ENCODE measurements around the gene RASAL2.

RASAL2 gene

GRCh38 chr1:178470411-178470960 is 376.6 kb downstream of the RASAL2 start:
- DNase-seq = no peak

- no peak for DNase-seq
Measured at GRCh38 chr1:178472531-178472930, 378.6 kb downstream of the RASAL2 start.

GRCh38 chr1:178477373-178477772 is 383.5 kb downstream of the RASAL2 start:
- no peak for DNase-seq

- no peak for DNase-seq
Measured at GRCh38 chr1:178477841-178478240, 383.9 kb downstream of the RASAL2 start.

- no peak for DNase-seq
Measured at GRCh38 chr1:178483251-178483957, 389.5 kb downstream of the RASAL2 start.

- no peak for DNase-seq
Measured at GRCh38 chr1:178484698-178485225, 390.9 kb downstream of the RASAL2 start.

- DNase-seq = no peak
Measured at GRCh38 chr1:178485541-178485981, 391.7 kb downstream of the RASAL2 start.

GRCh38 chr1:178486100-178487069 is 392.5 kb downstream of the RASAL2 start:
- no peak for DNase-seq

GRCh38 chr1:178487070-178487615 is 393.2 kb downstream of the RASAL2 start:
- no peak for DNase-seq

GRCh38 chr1:178488393-178488792 is 394.5 kb downstream of the RASAL2 start:
- DNase-seq = no peak

- no peak for DNase-seq
Measured at GRCh38 chr1:178489399-178489798, 395.5 kb downstream of the RASAL2 start.

GRCh38 chr1:178490136-178490535 is 396.2 kb downstream of the RASAL2 start:
- DNase-seq = no peak

GRCh38 chr1:178490967-178491366 is 397.1 kb downstream of the RASAL2 start:
- DNase-seq = no peak

- DNase-seq = no peak
Measured at GRCh38 chr1:178491721-178492120, 397.8 kb downstream of the RASAL2 start.

GRCh38 chr1:178492341-178492740 is 398.4 kb downstream of the RASAL2 start:
- DNase-seq = no peak

GRCh38 chr1:178493301-178493741 is 399.4 kb downstream of the RASAL2 start:
- DNase-seq = no peak

GRCh38 chr1:178494569-178494971 is 400.7 kb downstream of the RASAL2 start:
- no peak for DNase-seq

- no peak for DNase-seq
Measured at GRCh38 chr1:178495158-178495557, 401.3 kb downstream of the RASAL2 start.

- no peak for DNase-seq
Measured at GRCh38 chr1:178495741-178496409, 402.0 kb downstream of the RASAL2 start.

GRCh38 chr1:178496410-178497135 is 402.7 kb downstream of the RASAL2 start, which contains the start of gene CLEC20A:
Gene CLEC20A (minus strand): TSS chr1:178496964. CDS start chr1:178496939, 25 bp downstream.
- no peak for DNase-seq

GRCh38 chr1:178497903-178498478 is 404.1 kb downstream of the RASAL2 start:
- no peak for DNase-seq

Measured in DMS153 (cell line).